D721Med (cell line): ENCODE data around the gene APBA1.

ENCODE experiments used
- DNase-seq: peaks from one replicate; pipeline ENCODE4 v3.0.0; 2011; ENCODE audit warnings: low spot score; ENCODE audit not compliant: insufficient read length
- FAIRE-seq: peaks from 2 replicates; lab custom pipeline; 2011; peaks lifted over from hg19 to GRCh38; lab: Jason Lieb, UNC
- CTCF ChIP-seq: IDR thresholded peaks from 2 replicates; pipeline ENCODE4 v1.5.1; 2012; ENCODE audit warnings: mild to moderate bottlenecking, control low read depth; ENCODE audit not compliant: insufficient read depth; ENCODE audit errors: missing control alignments

Gene APBA1

GRCh38 chr9:69430206-69430605 is 242.0 kb downstream of the APBA1 start:
- FAIRE-seq (no peak), DNase-seq (no peak)
- TF ChIP-seq CTCF = no peak

DNA sequence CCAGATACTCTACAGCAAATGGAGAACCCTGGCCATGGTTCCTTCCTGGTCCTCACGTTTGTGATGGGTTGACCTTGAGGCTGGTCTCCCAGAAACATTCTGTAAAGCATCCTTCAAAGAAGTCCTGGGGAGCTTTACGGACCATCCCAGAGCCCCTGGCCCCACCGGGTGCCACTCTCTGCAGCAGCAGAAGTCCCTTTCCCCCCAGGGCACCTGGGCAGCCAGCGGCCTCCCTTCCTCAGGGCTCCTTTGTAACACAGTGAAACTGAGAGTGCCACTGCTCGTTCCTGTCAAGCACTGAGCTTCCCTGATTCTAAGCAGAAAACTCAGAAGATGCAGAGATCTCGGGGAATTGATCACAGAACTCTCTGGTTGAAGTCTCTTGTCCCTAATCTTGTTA is 242.9 kb downstream of the APBA1 start:
- no peak for TF ChIP-seq CTCF
- no peak for DNase-seq
- FAIRE-seq = no peak

DNA sequence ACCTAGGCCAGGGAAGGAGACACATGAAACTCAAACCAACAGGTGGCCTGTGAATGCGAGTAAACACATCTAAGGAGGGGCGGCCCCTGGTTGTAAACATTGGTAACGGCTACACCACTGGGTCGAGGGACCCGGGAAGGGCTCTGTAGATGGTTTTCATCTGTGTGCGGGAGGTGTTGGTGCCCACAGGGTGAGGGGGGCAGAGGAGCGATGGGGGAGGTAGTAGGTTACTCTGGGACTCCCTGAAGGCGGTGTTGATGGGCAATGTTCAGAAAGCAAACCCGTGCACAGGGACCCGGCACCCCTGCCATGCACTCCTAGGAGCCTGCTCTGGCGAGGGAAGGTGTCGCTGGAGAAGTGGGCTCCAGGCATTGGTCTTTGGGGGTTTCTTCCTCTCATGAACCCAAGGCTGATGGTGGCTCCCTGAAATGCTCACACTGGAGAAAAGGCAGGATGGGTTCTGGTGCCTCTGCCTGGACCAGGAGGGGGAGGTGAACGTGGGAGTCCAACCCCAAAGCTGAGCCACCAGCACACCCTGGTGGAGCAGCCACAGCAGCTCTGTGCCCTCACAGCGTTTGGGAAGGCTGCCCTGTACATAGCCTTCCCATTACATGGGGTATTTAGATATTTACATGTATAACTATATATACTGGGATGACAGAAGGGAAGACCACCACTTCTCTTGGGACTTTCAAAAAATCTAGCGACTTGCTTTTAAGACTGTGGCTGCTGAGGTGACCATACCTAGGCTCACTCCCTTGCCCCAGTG is 244.0 kb downstream of the APBA1 start:
- DNase-seq (no peak), FAIRE-seq (no peak)
- TF ChIP-seq CTCF = no peak

- no peak for TF ChIP-seq CTCF
- no peak for FAIRE-seq
- DNase-seq = no peak
These were observed 244.9 kb downstream of the APBA1 start for GRCh38 chr9:69427286-69427685.

GRCh38 chr9:69425136-69425801 is 246.9 kb downstream of the APBA1 start:
- TF ChIP-seq CTCF = no peak
- DNase-seq = no peak
- no peak for FAIRE-seq

DNA sequence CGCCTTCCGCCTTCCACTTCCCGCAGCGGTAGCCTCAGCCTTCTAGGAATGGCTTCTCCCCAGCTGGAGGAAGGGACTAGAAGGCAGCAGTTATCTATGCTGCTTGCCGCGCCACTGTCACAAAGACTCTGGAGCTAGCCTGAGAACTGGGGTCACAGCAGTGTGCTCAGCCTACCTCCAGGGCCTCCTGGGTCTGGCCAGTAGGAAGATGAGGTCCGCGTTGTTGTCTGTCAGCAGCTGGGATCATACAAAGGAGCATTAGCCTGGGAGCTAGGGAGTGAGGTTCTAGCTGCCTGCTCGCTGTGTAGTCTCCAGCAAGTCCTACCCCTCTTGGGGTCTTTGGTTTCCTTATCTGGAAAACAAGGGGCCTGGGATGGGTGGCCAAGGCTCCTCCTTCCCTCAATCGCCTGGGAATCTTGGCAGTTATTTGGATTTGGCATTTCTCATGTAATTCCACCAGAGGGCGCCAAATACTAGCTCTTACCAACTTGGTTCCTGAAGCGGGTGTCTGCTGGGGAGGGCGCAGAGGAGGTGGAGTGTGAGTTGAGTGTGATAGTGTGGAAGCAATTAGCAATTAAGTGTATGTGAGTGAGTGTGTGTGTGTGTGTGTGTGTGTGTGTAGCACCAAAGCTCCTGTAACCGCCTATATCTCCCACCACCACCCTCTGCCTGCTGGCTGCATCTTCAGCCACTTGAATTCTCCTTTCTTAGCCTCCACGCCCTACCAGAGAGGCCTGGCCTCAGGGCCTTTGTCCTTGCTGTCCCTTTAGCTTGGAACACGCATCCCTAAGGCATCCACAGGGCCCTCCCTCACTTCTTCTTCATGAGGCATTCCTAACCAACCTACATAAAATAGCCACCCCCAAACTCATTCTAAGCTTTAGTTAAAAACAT is 250.0 kb downstream of the APBA1 start:
- DNase-seq (peak; percentile 64), FAIRE-seq (no peak)
- TF ChIP-seq CTCF = peak; percentile 89
